NOMO-1 treated with DMSO at 0.1 percent for 48 hours (cell line): ENCODE results near the gene TMEM271.

Experiments used
- DNase-seq: peaks from one replicate; lab custom pipeline; 2025; ENCODE audit not compliant: unreplicated experiment; lab: John Stamatoyannopoulos, UW

TMEM271 gene

GRCh38 chr4:576245-576821, at the start of gene TMEM271:
TSS of gene TMEM271 (minus strand) at chr4:576295. CDS start at chr4:576062, 233 bp downstream.
- DNase-seq: no peak

GRCh38 chr4:625631-626161, 49.6 kb upstream of the TMEM271 start:
- no peak for DNase-seq

DNA sequence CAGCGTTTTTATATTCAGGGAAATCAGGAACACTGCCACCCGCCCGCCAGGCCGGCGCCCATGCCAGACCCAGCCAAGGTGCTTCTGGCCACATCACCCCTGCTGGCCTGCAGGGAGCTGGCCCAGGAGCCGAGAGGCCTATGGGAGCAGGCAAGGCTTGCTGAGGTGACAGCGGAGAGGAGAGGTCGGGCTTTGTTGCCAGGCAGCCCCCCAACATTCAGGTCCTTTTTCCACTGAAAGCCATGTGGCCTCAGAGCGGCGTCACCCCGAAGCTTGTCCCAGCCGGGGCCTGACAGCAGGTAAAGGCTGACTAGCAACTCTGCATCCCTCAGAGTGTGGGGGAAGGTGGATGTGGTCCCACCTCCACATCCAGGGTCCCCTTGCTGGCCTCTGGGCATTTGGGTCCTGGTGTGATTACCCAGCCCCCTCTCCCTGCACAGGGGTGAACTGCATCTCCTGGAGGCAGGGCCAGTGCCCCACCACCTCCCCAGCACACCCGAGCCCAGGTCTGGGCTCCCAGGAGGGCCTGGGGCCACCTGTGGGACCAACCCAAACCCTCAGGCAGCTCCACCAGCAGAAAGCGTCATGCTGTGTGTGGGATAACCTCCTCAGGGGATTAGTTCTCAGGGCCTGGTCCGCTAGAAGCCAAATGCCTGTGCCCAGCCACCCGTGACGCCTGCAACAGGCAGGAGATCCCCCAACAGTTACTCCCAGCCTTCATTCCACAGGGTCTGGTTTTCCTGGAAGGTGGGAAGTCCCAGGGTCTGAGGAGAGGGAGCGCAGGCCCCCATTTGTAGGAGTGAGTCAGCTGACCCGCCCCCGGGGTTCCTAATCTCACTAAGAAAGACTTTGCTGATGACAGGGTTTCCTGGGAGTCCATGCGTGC, 48.9 kb upstream of the TMEM271 start, which contains the start of gene PDE6B:
TSS of gene PDE6B (plus strand) at position 869 of the 886 bp plus-strand sequence. CDS start 54 bp downstream, outside the sequence.
- no peak for DNase-seq

GRCh38 chr4:623914-624566, 47.9 kb upstream of the TMEM271 start:
- no peak for DNase-seq

- DNase-seq: no peak
Observed at GRCh38 chr4:622996-623913, 47.2 kb upstream of the TMEM271 start.

DNA sequence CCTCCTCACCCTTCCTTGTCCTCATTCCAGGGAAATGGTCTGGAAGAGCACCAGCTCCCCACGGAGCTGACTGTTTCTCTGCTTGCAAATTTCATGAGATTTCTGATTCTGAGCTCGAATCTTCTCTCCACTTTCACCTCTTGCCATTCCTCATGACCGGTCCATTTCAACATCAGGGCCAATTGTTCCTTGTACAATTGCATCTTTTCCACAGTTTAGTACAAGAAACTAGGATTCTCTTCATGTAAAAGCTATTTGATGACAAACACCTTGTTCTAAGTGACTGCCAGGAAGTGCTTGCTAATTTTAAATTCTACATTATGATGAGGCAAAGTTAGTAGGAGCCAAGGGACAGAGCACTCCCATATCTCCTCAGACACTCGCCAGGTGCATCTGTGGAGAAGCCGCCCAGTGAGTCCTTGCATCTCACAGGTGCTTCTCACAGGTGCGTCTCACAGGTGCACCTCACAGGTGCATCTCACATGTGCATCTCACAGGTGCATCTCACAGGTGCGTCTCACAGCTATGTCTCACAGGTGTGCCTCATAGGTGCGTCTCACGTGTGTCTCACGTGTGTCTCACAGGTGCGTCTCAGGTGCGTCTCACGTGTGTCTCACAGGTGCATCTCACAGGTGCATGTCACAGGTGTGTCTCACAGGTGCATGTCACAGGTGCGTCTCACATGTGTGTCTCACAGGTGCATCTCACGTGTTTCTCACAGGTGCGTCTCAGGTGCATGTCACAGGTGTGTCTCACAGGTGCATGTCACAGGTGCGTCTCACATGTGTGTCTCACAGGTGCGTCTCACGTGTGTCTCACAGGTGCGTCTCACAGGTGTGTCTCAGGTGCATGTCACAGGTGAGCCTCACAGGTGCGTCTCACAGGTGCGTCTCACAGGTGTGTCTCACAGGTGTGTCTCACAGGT, 46.2 kb upstream of the TMEM271 start:
- DNase-seq: no peak

- DNase-seq: no peak
Observed at GRCh38 chr4:621296-622070, 45.4 kb upstream of the TMEM271 start.

- no peak for DNase-seq
Observed at GRCh38 chr4:620851-621261, 44.8 kb upstream of the TMEM271 start.

DNA sequence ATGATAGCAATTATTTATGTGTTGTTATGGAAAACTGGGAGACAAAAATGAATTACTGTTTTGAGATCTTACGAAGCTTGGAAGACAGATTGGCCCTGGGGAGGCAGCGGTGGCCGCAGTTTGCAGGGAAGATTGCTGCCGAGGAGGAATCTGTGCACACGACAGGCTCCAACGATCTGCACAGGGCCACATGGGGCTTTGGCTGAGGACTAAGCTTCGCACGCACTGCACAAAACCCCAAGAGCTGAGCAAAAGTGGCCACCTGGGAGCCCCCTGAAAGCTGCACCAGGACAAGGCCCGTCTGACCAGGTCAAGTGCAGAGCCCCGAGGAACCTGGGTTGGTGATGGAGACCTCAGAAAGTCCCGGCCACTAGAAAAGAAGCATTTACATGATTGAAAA, 44.1 kb upstream of the TMEM271 start:
- DNase-seq: no peak

GRCh38 chr4:617644-618641, 41.8 kb upstream of the TMEM271 start:
- DNase-seq: no peak

GRCh38 chr4:616911-617643, 41.0 kb upstream of the TMEM271 start:
- DNase-seq: no peak

DNA sequence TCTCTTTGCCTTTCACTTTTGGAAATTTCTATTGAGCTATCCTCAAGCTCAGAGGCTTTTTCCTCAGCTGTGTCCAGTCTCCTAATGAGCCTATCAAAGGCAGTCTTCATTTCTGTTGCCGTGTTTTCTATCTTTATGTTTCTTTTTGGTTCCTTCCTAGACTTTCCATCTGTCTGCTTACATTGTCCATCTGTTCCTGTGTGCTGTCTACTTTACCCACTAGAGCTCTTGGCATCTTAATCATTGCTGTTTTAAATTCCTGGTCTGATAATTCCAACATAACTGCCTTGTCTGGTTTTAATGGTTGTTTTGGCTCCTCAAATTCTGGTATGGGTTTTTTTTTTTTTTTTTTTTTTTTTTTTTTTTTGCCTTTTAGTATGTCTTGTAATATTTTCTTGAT, 40.0 kb upstream of the TMEM271 start:
- DNase-seq: no peak

DNA sequence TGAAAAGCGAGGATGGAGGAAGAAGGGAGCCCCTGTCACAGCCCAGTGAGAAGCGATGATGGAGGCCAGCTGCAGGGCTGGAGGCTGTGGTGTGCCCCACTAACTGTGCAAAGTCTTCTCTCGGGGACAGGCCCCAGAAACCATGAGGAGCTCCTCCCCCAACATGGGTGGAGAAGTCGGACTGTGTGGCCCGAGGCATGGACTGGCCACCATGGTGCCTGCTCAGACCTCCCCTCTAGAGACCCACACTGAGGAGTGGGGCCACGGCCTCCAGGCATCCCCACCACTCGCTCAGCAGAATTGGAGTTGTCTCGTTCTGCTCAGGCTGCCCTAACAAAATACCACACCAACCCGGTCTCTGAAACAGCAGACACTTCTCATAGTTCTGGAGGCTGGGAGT, 37.0 kb upstream of the TMEM271 start:
- no peak for DNase-seq

DNA sequence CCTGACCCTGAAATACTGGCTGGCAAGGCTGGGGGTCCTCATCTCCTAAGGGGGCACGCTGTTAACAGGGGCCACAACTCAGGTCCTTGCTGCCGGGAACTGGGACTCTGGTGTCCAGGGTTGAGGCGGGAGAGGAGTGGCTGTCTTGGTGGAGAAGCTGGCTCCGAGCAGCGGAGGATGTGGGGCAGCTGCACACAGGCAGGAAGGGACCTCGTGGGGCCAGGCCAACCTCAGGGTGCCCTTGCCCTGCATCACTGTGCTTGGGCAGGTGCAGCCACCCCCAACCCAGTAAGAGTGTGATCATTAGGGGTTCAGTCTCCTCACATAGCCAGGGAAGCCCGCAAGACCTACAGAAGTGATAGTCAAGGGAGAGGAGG, 36.6 kb upstream of the TMEM271 start:
- no peak for DNase-seq

GRCh38 chr4:612052-612748, 36.1 kb upstream of the TMEM271 start:
- no peak for DNase-seq
